SK-N-SH (cell line): ENCODE measurements around the gene ADGRG3. TPM values are rescaled to one million over a fixed set of nuclear protein-coding genes. Genes with fewer than 3 reads are reported as not detected.
A peak's percentile ranks its signal among the peaks of the same experiment; 100 is the strongest.

Experiments
- CTCF ChIA-PET: fragments of 300-600, 350-600 bp; formaldehyde crosslinking; extraction: SDS; loops from one replicate; lab custom pipeline; 2021; lab: Yijun Ruan, JAX
- POLR2A ChIA-PET: fragments of 350-600 bp; sonication (Branson Sonifier 250); formaldehyde crosslinking; extraction: SDS; loops from one replicate; lab custom pipeline; 2020; ENCODE audit warnings: antibody characterized with exemption, inconsistent platforms; lab: Yijun Ruan, JAX
- DNase-seq: peaks from one replicate; pipeline ENCODE4 v3.0.0; 2012
- H2AFZ ChIP-seq: fragments of 200-600 bp; sonication (generic); 2 replicates; pipeline ENCODE4 v1.8.1; 2016; ENCODE audit warnings: antibody characterized with exemption, mild to moderate bottlenecking, low read depth
- H3F3A ChIP-seq: fragments of 200-600 bp; sonication (generic); replicated peaks from 2 replicates; pipeline ENCODE3; 2016; ENCODE audit warnings: antibody characterized with exemption, mild to moderate bottlenecking; ENCODE audit not compliant: insufficient read depth
- H3K27ac ChIP-seq, 2 experiments: fragments of 200-500 bp in 1 of 2; fragments of 200-600 bp in 1 of 2; sonication (Bioruptor generic) in 1 of 2; sonication (generic), shearing (Covaris generic) in 1 of 2; 2 replicates each; pipeline versions ENCODE4 v1.5.1 to v1.6.1; 2014 to 2016; ENCODE audit warnings: low read depth in 2 of 2, inconsistent platforms in 1 of 2, low read length in 1 of 2, mild to moderate bottlenecking in 1 of 2, mixed read lengths in 1 of 2
- H3K27me3 ChIP-seq: fragments of 200-600 bp; sonication (generic), shearing (Covaris generic); 2 replicates; pipeline ENCODE4 v1.6.1; 2016; ENCODE audit warnings: mixed run types; ENCODE audit not compliant: insufficient read depth
- H3K36me3 ChIP-seq, 2 experiments: fragments of 200-500 bp in 1 of 2; fragments of 200-600 bp in 1 of 2; sonication (Bioruptor generic) in 1 of 2; sonication (generic) in 1 of 2; replicated peaks in 1 of 2; 2 replicates each; pipeline versions ENCODE3 to v1.5.1; 2014 to 2016; ENCODE audit warnings: low read length in 1 of 2, mild to moderate bottlenecking in 1 of 2; ENCODE audit not compliant: insufficient read depth in 2 of 2, control insufficient read depth in 1 of 2
- H3K4me1 ChIP-seq, 2 experiments: fragments of 200-500 bp in 1 of 2; fragments of 200-600 bp in 1 of 2; sonication (Bioruptor generic) in 1 of 2; sonication (generic), shearing (Covaris generic) in 1 of 2; 2 replicates each; pipeline versions ENCODE4 v1.5.1 to v1.6.1; 2014 to 2016; ENCODE audit warnings: low read depth in 1 of 2, low read length in 1 of 2, mixed run types in 1 of 2; ENCODE audit not compliant: insufficient read depth in 2 of 2, control insufficient read depth in 1 of 2
- H3K4me2 ChIP-seq: fragments of 200-600 bp; sonication (generic), shearing (Covaris generic); 2 replicates; pipeline ENCODE4 v1.6.1; 2017; ENCODE audit warnings: mixed run types
- H3K4me3 ChIP-seq, 2 experiments: fragments of 200-500 bp in 1 of 2; fragments of 200-600 bp in 1 of 2; sonication (Bioruptor generic) in 1 of 2; sonication (generic), shearing (Covaris generic) in 1 of 2; 2 replicates each; pipeline versions ENCODE4 v1.5.1 to v1.8.1; 2014 to 2016; ENCODE audit warnings: low read depth in 2 of 2, inconsistent platforms in 1 of 2, low read length in 1 of 2, mild to moderate bottlenecking in 1 of 2, mixed read lengths in 1 of 2, moderate library complexity in 1 of 2
- H3K79me2 ChIP-seq: fragments of 200-600 bp; sonication (generic); 2 replicates; pipeline ENCODE4 v1.8.1; 2017; ENCODE audit warnings: mild to moderate bottlenecking; ENCODE audit not compliant: insufficient read depth
- H3K9ac ChIP-seq: fragments of 200-600 bp; sonication (generic); 2 replicates; pipeline ENCODE4 v1.6.1; 2017; ENCODE audit warnings: mixed run types
- H3K9me2 ChIP-seq: fragments of 200-600 bp; sonication (generic); 2 replicates; pipeline ENCODE4 v1.6.1; 2017; ENCODE audit warnings: mixed run types
- H3K9me3 ChIP-seq: fragments of 200-600 bp; sonication (generic); 2 replicates; pipeline ENCODE4 v1.6.1; 2017; ENCODE audit warnings: mixed run types, mild to moderate bottlenecking, moderate library complexity
- H4K20me1 ChIP-seq: fragments of 200-600 bp; sonication (generic); 2 replicates; pipeline ENCODE4 v1.6.1; 2017; ENCODE audit warnings: mild to moderate bottlenecking, mixed run types; ENCODE audit not compliant: insufficient read depth
- ELF1 ChIP-seq: IDR thresholded peaks from 2 replicates; pipeline ENCODE4 v1.4.0; 2012
- EP300 ChIP-seq, 2 experiments: IDR thresholded peaks; 2 replicates each; pipeline versions ENCODE4 v1.4.0 to v1.6.1; 2012; ENCODE audit warnings: borderline replicate concordance in 1 of 2, low read depth in 1 of 2, low read length in 1 of 2
- FOSL2 ChIP-seq: IDR thresholded peaks from 2 replicates; pipeline ENCODE4 v1.4.0; 2012; ENCODE audit warnings: low read depth, mild to moderate bottlenecking, moderate library complexity, borderline replicate concordance
- FOXM1 ChIP-seq: IDR thresholded peaks from 2 replicates; pipeline ENCODE4 v1.4.0; 2012; ENCODE audit warnings: low read depth, mild to moderate bottlenecking
- MEF2A ChIP-seq: IDR thresholded peaks from 2 replicates; pipeline ENCODE4 v1.4.0; 2012; ENCODE audit warnings: low read depth, borderline replicate concordance
- NFIC ChIP-seq: IDR thresholded peaks from 2 replicates; pipeline ENCODE4 v1.4.0; 2012; ENCODE audit warnings: borderline replicate concordance
- RAD21 ChIP-seq: IDR thresholded peaks from 2 replicates; pipeline ENCODE4 v1.6.1; 2012; ENCODE audit warnings: mild to moderate bottlenecking, low read length
- SMC3 ChIP-seq: IDR thresholded peaks from 2 replicates; pipeline ENCODE4 v1.6.1; 2012; ENCODE audit warnings: low read depth, low read length, improper control_type of control experiment
- TEAD4 ChIP-seq: IDR thresholded peaks from 2 replicates; pipeline ENCODE4 v1.4.0; 2012; ENCODE audit warnings: mild to moderate bottlenecking, borderline replicate concordance; ENCODE audit not compliant: insufficient read depth
- YY1 ChIP-seq: IDR thresholded peaks from 2 replicates; pipeline ENCODE4 v1.4.0; 2012; ENCODE audit warnings: low read depth, mild to moderate bottlenecking
- WGBS: methylation state at CpG from one replicate; pipeline ENCODE4 v1.1.6; 2017; ENCODE audit warnings: low lambda C conversion rate; 5-methylcytosine and 5-hydroxymethylcytosine counted together
- polyA plus RNA-seq, 3 experiments: library from polyadenylated mRNA; depleted of rRNA; stranded (reverse); fragments of >200 nt; gene quantifications; 2 replicates each; pipeline ENCODE4 v1.2.3, GENCODE V29; 2012
- TF ChIP-seq, protein P1 (sequence below): IDR thresholded peaks from 2 replicates; pipeline ENCODE4 v1.6.1; 2012; ENCODE audit warnings: mild to moderate bottlenecking, low read depth, low read length, moderate library complexity
- TF ChIP-seq, protein P2 (sequence below): fragments of 150-350 bp; IDR thresholded peaks from 2 replicates; pipeline ENCODE4 v1.6.1; 2017; ENCODE audit warnings: antibody characterized with exemption, low read length, low read depth, borderline replicate concordance
- TF ChIP-seq, protein P3 (sequence below): IDR thresholded peaks from 2 replicates; pipeline ENCODE4 v1.4.0; 2012; ENCODE audit warnings: low read depth

Gene ADGRG3
- polyA plus RNA-seq, 1 of the 3 experiments (the other 2 are of a cell fraction), result not detected

DNA sequence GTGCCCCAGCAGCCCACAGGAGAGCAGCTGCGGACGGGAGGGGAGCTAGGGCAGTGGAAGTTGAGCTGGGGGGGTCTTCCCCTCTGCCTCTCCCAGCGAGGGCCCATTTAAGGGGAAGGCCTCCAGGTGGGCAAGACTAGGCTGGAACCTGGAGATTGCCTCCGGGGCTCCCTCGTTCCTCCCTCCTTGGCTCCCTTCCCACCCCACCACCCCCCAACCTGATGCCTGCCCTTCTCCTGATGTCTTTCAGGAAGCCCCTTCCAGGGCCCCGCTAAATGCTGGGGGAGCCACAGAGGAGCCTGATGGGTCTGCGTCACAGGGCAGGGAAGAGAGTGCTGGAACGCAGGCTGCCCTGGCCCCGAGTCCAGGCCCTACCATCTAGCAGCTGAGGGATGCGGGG, 22.9 kb upstream of the ADGRG3 start (continued):
- TF ChIP-seq, protein P1, sequence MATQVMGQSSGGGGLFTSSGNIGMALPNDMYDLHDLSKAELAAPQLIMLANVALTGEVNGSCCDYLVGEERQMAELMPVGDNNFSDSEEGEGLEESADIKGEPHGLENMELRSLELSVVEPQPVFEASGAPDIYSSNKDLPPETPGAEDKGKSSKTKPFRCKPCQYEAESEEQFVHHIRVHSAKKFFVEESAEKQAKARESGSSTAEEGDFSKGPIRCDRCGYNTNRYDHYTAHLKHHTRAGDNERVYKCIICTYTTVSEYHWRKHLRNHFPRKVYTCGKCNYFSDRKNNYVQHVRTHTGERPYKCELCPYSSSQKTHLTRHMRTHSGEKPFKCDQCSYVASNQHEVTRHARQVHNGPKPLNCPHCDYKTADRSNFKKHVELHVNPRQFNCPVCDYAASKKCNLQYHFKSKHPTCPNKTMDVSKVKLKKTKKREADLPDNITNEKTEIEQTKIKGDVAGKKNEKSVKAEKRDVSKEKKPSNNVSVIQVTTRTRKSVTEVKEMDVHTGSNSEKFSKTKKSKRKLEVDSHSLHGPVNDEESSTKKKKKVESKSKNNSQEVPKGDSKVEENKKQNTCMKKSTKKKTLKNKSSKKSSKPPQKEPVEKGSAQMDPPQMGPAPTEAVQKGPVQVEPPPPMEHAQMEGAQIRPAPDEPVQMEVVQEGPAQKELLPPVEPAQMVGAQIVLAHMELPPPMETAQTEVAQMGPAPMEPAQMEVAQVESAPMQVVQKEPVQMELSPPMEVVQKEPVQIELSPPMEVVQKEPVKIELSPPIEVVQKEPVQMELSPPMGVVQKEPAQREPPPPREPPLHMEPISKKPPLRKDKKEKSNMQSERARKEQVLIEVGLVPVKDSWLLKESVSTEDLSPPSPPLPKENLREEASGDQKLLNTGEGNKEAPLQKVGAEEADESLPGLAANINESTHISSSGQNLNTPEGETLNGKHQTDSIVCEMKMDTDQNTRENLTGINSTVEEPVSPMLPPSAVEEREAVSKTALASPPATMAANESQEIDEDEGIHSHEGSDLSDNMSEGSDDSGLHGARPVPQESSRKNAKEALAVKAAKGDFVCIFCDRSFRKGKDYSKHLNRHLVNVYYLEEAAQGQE, result no peak
- TF ChIP-seq ELF1 (no peak), YY1 (no peak), MEF2A (no peak)
- TF ChIP-seq, protein P2, sequence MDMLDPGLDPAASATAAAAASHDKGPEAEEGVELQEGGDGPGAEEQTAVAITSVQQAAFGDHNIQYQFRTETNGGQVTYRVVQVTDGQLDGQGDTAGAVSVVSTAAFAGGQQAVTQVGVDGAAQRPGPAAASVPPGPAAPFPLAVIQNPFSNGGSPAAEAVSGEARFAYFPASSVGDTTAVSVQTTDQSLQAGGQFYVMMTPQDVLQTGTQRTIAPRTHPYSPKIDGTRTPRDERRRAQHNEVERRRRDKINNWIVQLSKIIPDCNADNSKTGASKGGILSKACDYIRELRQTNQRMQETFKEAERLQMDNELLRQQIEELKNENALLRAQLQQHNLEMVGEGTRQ, result no peak
- TF ChIP-seq, all 33 proteins: peak for 0

DNA sequence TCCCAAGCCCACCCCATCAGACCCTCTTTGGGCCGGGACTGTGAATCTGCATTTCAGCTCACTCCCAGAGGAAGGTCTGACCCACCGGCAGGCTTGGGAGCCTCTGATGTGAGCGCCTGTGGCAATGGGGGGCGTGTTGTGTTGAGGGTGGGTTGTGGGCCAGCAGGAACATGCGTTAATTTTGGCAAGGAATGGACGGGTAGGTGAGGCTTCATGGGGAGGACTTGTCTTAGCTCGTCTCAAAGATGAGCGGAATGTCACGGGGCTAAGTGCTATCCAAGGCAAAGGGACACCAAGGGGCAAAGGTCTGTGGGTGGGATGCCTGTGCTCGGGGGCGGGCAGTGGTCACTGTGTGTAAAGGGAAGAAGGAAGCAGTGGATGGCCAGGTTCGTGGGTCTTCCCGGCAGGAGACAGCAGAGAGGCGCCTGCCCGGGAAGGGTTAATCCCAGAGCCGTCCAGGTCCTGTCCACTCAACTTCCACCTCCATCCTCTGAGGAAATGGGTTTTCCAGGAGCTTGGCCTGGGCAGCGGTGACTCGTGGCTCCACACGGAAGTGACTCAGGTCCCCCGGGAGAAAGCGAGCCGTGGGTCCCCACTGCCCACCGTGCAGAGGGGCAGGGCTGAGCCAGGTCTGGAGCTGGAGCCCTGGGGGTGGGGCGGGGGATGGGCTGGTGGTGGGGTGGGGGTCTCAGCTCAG, 22.3 kb upstream of the ADGRG3 start:
- TF ChIP-seq, protein P3, sequence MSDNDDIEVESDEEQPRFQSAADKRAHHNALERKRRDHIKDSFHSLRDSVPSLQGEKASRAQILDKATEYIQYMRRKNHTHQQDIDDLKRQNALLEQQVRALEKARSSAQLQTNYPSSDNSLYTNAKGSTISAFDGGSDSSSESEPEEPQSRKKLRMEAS, result 0 out of 2 replicates have a peak, but pooled peaks have one; percentile 22
- 0 out of 2 replicates have a peak, but pooled peaks have one; percentile 34 for TF ChIP-seq NFIC
- peak in 1 of 2 experiments; percentile 34; a peak in 1 of 4 replicates for TF ChIP-seq EP300 (IDR thresholded peaks at IDR 0.05; ENCODE audit: borderline replicate concordance in 1 of 2, low read depth in 1 of 2, low read length in 1 of 2)
- no peak for TF ChIP-seq TEAD4
- TF ChIP-seq MEF2A, result no peak
- TF ChIP-seq FOXM1, result no peak
- TF ChIP-seq, protein P1, result no peak
- TF ChIP-seq SMC3, result no peak
- TF ChIP-seq RAD21, result no peak
- peak; percentile 34; the same call in 1 of the 2 replicates for TF ChIP-seq FOSL2
- H3K9me3 ChIP-seq, result no peaks in the 10 kb centered on the region
- 59% methylated on average over 21 of the region's 24 CpGs for WGBS
- DNase-seq, result no peak
- H3K27ac ChIP-seq, result no peak overlapping the region
- no peaks in the 10 kb centered on the region for H3K27me3 ChIP-seq
- no peaks in the 10 kb centered on the region for H3K9me2 ChIP-seq
- ChIA-PET CTCF (interaction anchor here (0.7 to 6.3 kb wide), 7 partner anchors 9 to 375 kb away, joined by 3 to 129 read pairs (median 81); no protein-coding TSS in a partner anchor), POLR2A (no interaction called here)
- peaks cover 2 to 4% of the 10 kb centered on the region in 2 experiments; a peak in 1 of 4 replicates for H3K4me1 ChIP-seq
- no peaks in the 10 kb centered on the region for H3K36me3 ChIP-seq
- H3K79me2 ChIP-seq, result no peaks in the 10 kb centered on the region
- no peak overlapping the region for H3K4me3 ChIP-seq
- no peak overlapping the region for H3K9ac ChIP-seq
- no peaks in the 10 kb centered on the region for H4K20me1 ChIP-seq
- peaks cover 7% of the 10 kb centered on the region for H3F3A ChIP-seq
- H3K4me2 ChIP-seq, result 0 out of 2 replicates have a peak overlapping the region, but pooled peaks have one; percentile 6
- no peak overlapping the region for H2AFZ ChIP-seq
